Measurements from ENCODE around the gene TTLL8. TPM values are rescaled to one million over a fixed set of nuclear protein-coding genes. Genes with fewer than 3 reads are reported as not detected.

The TTLL8 gene
- total and polyA plus RNA-seq, 2 donors (not counting 1 experiment from before 2014, with no cell fraction given), result not detected

- Histone ChIP-seq H2AFZ (ENCODE audit: low read length) (no peak overlapping the region), H3K9ac (ENCODE audit: insufficient read depth, low read length) (no peak overlapping the region), H3K27ac (ENCODE audit: insufficient read depth, low read length) (no peak overlapping the region), H3K79me2 (ENCODE audit: control insufficient read depth, insufficient read depth, low read length) (no peaks in the 10 kb centered on the region), H3K9me3 (ENCODE audit: control insufficient read depth, insufficient read depth, low read depth, low read length) (no peaks in the 10 kb centered on the region), H3K4me1 (ENCODE audit: control insufficient read depth, extremely low read depth, insufficient read depth, low read length) (no peaks in the 10 kb centered on the region), H3K36me3 (ENCODE audit: control insufficient read depth, insufficient read depth, low read length) (no peaks in the 10 kb centered on the region), H3K4me3 (replicated peaks in 1 of 4; ENCODE audit: control extremely low read depth in 1 of 4, insufficient read depth in 1 of 4, low read depth in 3 of 4, low read length in 4 of 4) (peak overlapping the region in 1 of 4 experiments; percentile 2), H4K20me1 (ENCODE audit: control insufficient read depth, extremely low read depth, insufficient read depth, low read length) (no peaks in the 10 kb centered on the region), H3K27me3 (ENCODE audit: control insufficient read depth, insufficient read depth, low read length) (no peaks in the 10 kb centered on the region), H3K4me2 (ENCODE audit: extremely low read depth, insufficient read depth, low read length) (no peak overlapping the region)
- peak in 1 of 2 donors; percentile 58 for DNase-seq (ENCODE audit: low read depth in 2 of 2)
- TF ChIP-seq EZH2 (IDR thresholded peaks at IDR 0.05; ENCODE audit: low read length, missing control alignments), result no peak
- peak in 1 of 2 donors; percentile 8 for TF ChIP-seq CTCF (conservative IDR thresholded peaks at IDR 0.05 in 1 of 2, IDR thresholded peaks at IDR 0.05 in 1 of 2; ENCODE audit: low read depth in 1 of 2, low read length in 2 of 2)
Observed at GRCh38 chr22:50058906-50059880, 1.1 kb upstream of the TTLL8 start.

- Histone ChIP-seq H3K9ac (ENCODE audit: insufficient read depth, low read length) (no peak overlapping the region), H3K27me3 (ENCODE audit: control insufficient read depth, insufficient read depth, low read length) (no peaks in the 10 kb centered on the region), H3K27ac (ENCODE audit: insufficient read depth, low read length) (no peak overlapping the region), H2AFZ (ENCODE audit: low read length) (no peak overlapping the region), H3K9me3 (ENCODE audit: control insufficient read depth, insufficient read depth, low read depth, low read length) (no peaks in the 10 kb centered on the region), H3K4me2 (ENCODE audit: extremely low read depth, insufficient read depth, low read length) (no peak overlapping the region), H3K4me1 (ENCODE audit: control insufficient read depth, extremely low read depth, insufficient read depth, low read length) (no peaks in the 10 kb centered on the region), H3K79me2 (ENCODE audit: control insufficient read depth, insufficient read depth, low read length) (no peaks in the 10 kb centered on the region), H3K4me3 (replicated peaks in 1 of 4; ENCODE audit: control extremely low read depth in 1 of 4, insufficient read depth in 1 of 4, low read depth in 3 of 4, low read length in 4 of 4) (no peak overlapping the region), H4K20me1 (ENCODE audit: control insufficient read depth, extremely low read depth, insufficient read depth, low read length) (no peaks in the 10 kb centered on the region), H3K36me3 (ENCODE audit: control insufficient read depth, insufficient read depth, low read length) (no peaks in the 10 kb centered on the region)
- no peak for TF ChIP-seq EZH2 (IDR thresholded peaks at IDR 0.05; ENCODE audit: low read length, missing control alignments)
- no peak for TF ChIP-seq CTCF (conservative IDR thresholded peaks at IDR 0.05 in 1 of 2, IDR thresholded peaks at IDR 0.05 in 1 of 2; ENCODE audit: low read depth in 1 of 2, low read length in 2 of 2)
- no peak for DNase-seq (ENCODE audit: low read depth in 2 of 2)
Observed at GRCh38 chr22:50057278-50058060, 629 bp downstream of the TTLL8 start.

Measured in fibroblast of lung (primary cell).